ENCODE results near the gene SAMD4B.

The SAMD4B gene

GRCh38 chr19:39341719-39342604 lies at the start of gene SAMD4B:
Gene SAMD4B (plus strand): TSS chr19:39342421. CDS start chr19:39356894, 14,473 bp downstream.
- Mint-ChIP-seq H3K36me3 (ENCODE audit: low read depth) (no peaks in the 10 kb centered on the region), H3K27ac (peak within 1 kb of the TSS; percentile 93), H3K9me3 (no peaks in the 10 kb centered on the region), H3K4me1 (ENCODE audit: low read depth) (peaks cover 75% of the 10 kb centered on the region), H3K4me3 (peak within 1 kb of the TSS; percentile 94), H3K27me3 (no peaks in the 10 kb centered on the region)

GRCh38 chr19:39293394-39293793 lies 48.8 kb upstream of the SAMD4B start:
- no peak overlapping the region for H3K4me3 Mint-ChIP-seq
- peaks cover 10% of the 10 kb centered on the region for H3K4me1 Mint-ChIP-seq (ENCODE audit: low read depth)
- peaks cover under 1% of the 10 kb centered on the region for H3K27me3 Mint-ChIP-seq
- H3K9me3 Mint-ChIP-seq = no peaks in the 10 kb centered on the region
- no peak overlapping the region for H3K27ac Mint-ChIP-seq
- H3K36me3 Mint-ChIP-seq (ENCODE audit: low read depth) = no peaks in the 10 kb centered on the region

GRCh38 chr19:39296055-39296645 lies 46.1 kb upstream of the SAMD4B start, which contains the start of gene IFNL1:
Gene IFNL1 (plus strand): TSS chr19:39296407. CDS start chr19:39296422, 15 bp downstream.
- Mint-ChIP-seq H3K4me3 (no peak within 1 kb of the TSS), H3K27me3 (peaks cover 4% of the 10 kb centered on the region), H3K4me1 (ENCODE audit: low read depth) (peaks cover 14% of the 10 kb centered on the region), H3K27ac (no peak within 1 kb of the TSS), H3K9me3 (no peaks in the 10 kb centered on the region), H3K36me3 (ENCODE audit: low read depth) (no peaks in the 10 kb centered on the region)

GRCh38 chr19:39296906-39297305 lies 45.3 kb upstream of the SAMD4B start:
- Mint-ChIP-seq H3K4me1 (ENCODE audit: low read depth) (peaks cover 14% of the 10 kb centered on the region), H3K27me3 (peaks cover 4% of the 10 kb centered on the region), H3K9me3 (no peaks in the 10 kb centered on the region), H3K4me3 (no peak overlapping the region), H3K36me3 (ENCODE audit: low read depth) (no peaks in the 10 kb centered on the region), H3K27ac (no peak overlapping the region)

GRCh38 chr19:39297931-39298634 lies 44.1 kb upstream of the SAMD4B start:
- H3K27ac Mint-ChIP-seq = peak overlapping the region; percentile 36
- H3K27me3 Mint-ChIP-seq = peaks cover 4% of the 10 kb centered on the region
- no peaks in the 10 kb centered on the region for H3K9me3 Mint-ChIP-seq
- H3K36me3 Mint-ChIP-seq (ENCODE audit: low read depth) = no peaks in the 10 kb centered on the region
- H3K4me3 Mint-ChIP-seq = peak overlapping the region; percentile 53
- H3K4me1 Mint-ChIP-seq (ENCODE audit: low read depth) = peaks cover 14% of the 10 kb centered on the region

GRCh38 chr19:39299404-39299803 lies 42.8 kb upstream of the SAMD4B start:
- Mint-ChIP-seq H3K4me3 (no peak overlapping the region), H3K27ac (no peak overlapping the region), H3K4me1 (ENCODE audit: low read depth) (peaks cover 14% of the 10 kb centered on the region), H3K9me3 (no peaks in the 10 kb centered on the region), H3K36me3 (ENCODE audit: low read depth) (no peaks in the 10 kb centered on the region), H3K27me3 (peaks cover 4% of the 10 kb centered on the region)

GRCh38 chr19:39299832-39300231 lies 42.4 kb upstream of the SAMD4B start:
- Mint-ChIP-seq H3K27me3 (peaks cover 4% of the 10 kb centered on the region), H3K9me3 (no peaks in the 10 kb centered on the region), H3K4me3 (no peak overlapping the region), H3K27ac (no peak overlapping the region), H3K36me3 (ENCODE audit: low read depth) (no peaks in the 10 kb centered on the region), H3K4me1 (ENCODE audit: low read depth) (peaks cover 14% of the 10 kb centered on the region)

- no peaks in the 10 kb centered on the region for H3K36me3 Mint-ChIP-seq (ENCODE audit: low read depth)
- no peak overlapping the region for H3K4me3 Mint-ChIP-seq
- peaks cover 14% of the 10 kb centered on the region for H3K4me1 Mint-ChIP-seq (ENCODE audit: low read depth)
- H3K27ac Mint-ChIP-seq = no peak overlapping the region
- no peaks in the 10 kb centered on the region for H3K9me3 Mint-ChIP-seq
- peaks cover 4% of the 10 kb centered on the region for H3K27me3 Mint-ChIP-seq
Observed at GRCh38 chr19:39301021-39301420, 41.2 kb upstream of the SAMD4B start.

GRCh38 chr19:39301562-39301961 lies 40.7 kb upstream of the SAMD4B start:
- H3K36me3 Mint-ChIP-seq (ENCODE audit: low read depth) = no peaks in the 10 kb centered on the region
- H3K4me1 Mint-ChIP-seq (ENCODE audit: low read depth) = peaks cover 14% of the 10 kb centered on the region
- H3K27ac Mint-ChIP-seq = no peak overlapping the region
- H3K27me3 Mint-ChIP-seq = peaks cover 4% of the 10 kb centered on the region
- no peaks in the 10 kb centered on the region for H3K9me3 Mint-ChIP-seq
- H3K4me3 Mint-ChIP-seq = no peak overlapping the region

- Mint-ChIP-seq H3K4me1 (ENCODE audit: low read depth) (peaks cover 3% of the 10 kb centered on the region), H3K4me3 (no peak overlapping the region), H3K9me3 (no peaks in the 10 kb centered on the region), H3K27me3 (peaks cover 2% of the 10 kb centered on the region), H3K36me3 (ENCODE audit: low read depth) (peaks cover 3% of the 10 kb centered on the region), H3K27ac (no peak overlapping the region)
Observed at GRCh38 chr19:39303373-39304184, 38.6 kb upstream of the SAMD4B start.

GRCh38 chr19:39304185-39304513 lies 38.1 kb upstream of the SAMD4B start:
- Mint-ChIP-seq H3K27me3 (no peaks in the 10 kb centered on the region), H3K4me1 (ENCODE audit: low read depth) (no peaks in the 10 kb centered on the region), H3K9me3 (no peaks in the 10 kb centered on the region), H3K4me3 (no peak overlapping the region), H3K36me3 (ENCODE audit: low read depth) (peaks cover 3% of the 10 kb centered on the region), H3K27ac (no peak overlapping the region)

- no peak overlapping the region for H3K4me3 Mint-ChIP-seq
- no peak overlapping the region for H3K27ac Mint-ChIP-seq
- H3K4me1 Mint-ChIP-seq (ENCODE audit: low read depth) = no peaks in the 10 kb centered on the region
- no peaks in the 10 kb centered on the region for H3K9me3 Mint-ChIP-seq
- H3K27me3 Mint-ChIP-seq = no peaks in the 10 kb centered on the region
- H3K36me3 Mint-ChIP-seq (ENCODE audit: low read depth) = peaks cover 3% of the 10 kb centered on the region
Observed at GRCh38 chr19:39304701-39305571, 37.3 kb upstream of the SAMD4B start.

- Mint-ChIP-seq H3K4me1 (ENCODE audit: low read depth) (no peaks in the 10 kb centered on the region), H3K9me3 (no peaks in the 10 kb centered on the region), H3K27ac (no peak overlapping the region), H3K27me3 (no peaks in the 10 kb centered on the region), H3K36me3 (ENCODE audit: low read depth) (peaks cover 3% of the 10 kb centered on the region), H3K4me3 (no peak overlapping the region)
Observed at GRCh38 chr19:39306075-39306474, 36.1 kb upstream of the SAMD4B start.

All from stimulated activated naive CD8-positive, alpha-beta T cell treated with anti-CD3 and anti-CD28 coated beads, Interleukin-15, Interleukin-2, amounts not matched to agents 100 ng/mL and 50 ng/mL, for 24 hours (primary cell).